ENCODE measurements around the gene DLG2. TPM values are rescaled to one million over a fixed set of nuclear protein-coding genes. Genes with fewer than 3 reads are reported as not detected.

The DLG2 gene
- total and polyA plus RNA-seq, 2 donors (not counting 3 experiments of a cell fraction or from before 2014, with no cell fraction given) = 0.15 to 1.1 TPM

- no peak overlapping the region for H2AFZ ChIP-seq (ENCODE audit: low read depth, low read length)
- no peak for DNase-seq (ENCODE audit: low read depth, low spot score)
- H3K79me2 ChIP-seq (ENCODE audit: control insufficient read depth, insufficient read depth, low read length) = no peaks in the 10 kb centered on the region
- H3K27ac ChIP-seq (ENCODE audit: insufficient read depth, low read depth, low read length) = no peak overlapping the region
- no TSS peak for BruUV-seq (replicated peaks)
- H3K4me2 ChIP-seq (ENCODE audit: insufficient read depth, low read length) = no peak overlapping the region
- H3K4me1 ChIP-seq (ENCODE audit: control insufficient read depth, extremely low read depth, insufficient read depth, low read length) = no peaks in the 10 kb centered on the region
- ChIA-PET CTCF (no interaction called here), POLR2A (no interaction called here)
- no peaks in the 10 kb centered on the region for H3K9me1 ChIP-seq (replicated peaks; ENCODE audit: control insufficient read depth, extremely low read depth, insufficient read depth, low read length)
- dilution Hi-C loops (cut with MboI; ENCODE audit: extremely low pct_ligation_motif_present, low sequenced_read_pairs) (no loop called here), intact Hi-C loops (cut with micrococcal nuclease) (no loop called here)
- H3K9me3 ChIP-seq (replicated peaks; ENCODE audit: control insufficient read depth, insufficient read depth, low read length) = no peaks in the 10 kb centered on the region
- no peak overlapping the region for H3K9ac ChIP-seq (replicated peaks; ENCODE audit: extremely low read depth, insufficient read depth, low read length)
- H4K20me1 ChIP-seq (replicated peaks; ENCODE audit: control insufficient read depth, extremely low read depth, insufficient read depth, low read length) = no peaks in the 10 kb centered on the region
- H3K27me3 ChIP-seq (ENCODE audit: control insufficient read depth in 2 of 2, insufficient read depth in 2 of 2, low read length in 2 of 2) = no peaks in the 10 kb centered on the region
- TF ChIP-seq FOS (IDR thresholded peaks at IDR 0.05; ENCODE audit: borderline replicate concordance, insufficient read depth, low read length) = no peak
- TF ChIP-seq POLR2AphosphoS5 (IDR thresholded peaks at IDR 0.05; ENCODE audit: insufficient read depth, low read depth, low read length) = no peak
- no peak for TF ChIP-seq MYC (IDR thresholded peaks at IDR 0.05; ENCODE audit: low read depth, low read length)
- no peak for TF ChIP-seq MAX (IDR thresholded peaks at IDR 0.05; ENCODE audit: insufficient read depth, insufficient read length)
- TF ChIP-seq GATA2 (IDR thresholded peaks at IDR 0.05; ENCODE audit: insufficient read depth, insufficient read length, low read depth, low read length) = no peak
- no peak for TF ChIP-seq EZH2 (IDR thresholded peaks at IDR 0.05; ENCODE audit: borderline replicate concordance, low read depth, low read length, severe bottlenecking)
- TF ChIP-seq POLR2A (IDR thresholded peaks at IDR 0.05; ENCODE audit: low read depth, low read length) = no peak
- TF ChIP-seq JUN (IDR thresholded peaks at IDR 0.05; ENCODE audit: borderline replicate concordance, insufficient read depth, insufficient read length, low read depth) = no peak
- TF ChIP-seq CTCF (IDR thresholded peaks at IDR 0.05; ENCODE audit: extremely low read depth in 1 of 2, insufficient read depth in 1 of 2, low read depth in 1 of 2, low read length in 2 of 2) = no peak
- no peaks in the 10 kb centered on the region for H3K36me3 ChIP-seq (ENCODE audit: control insufficient read depth in 2 of 2, extremely low read depth in 1 of 2, insufficient read depth in 2 of 2, low read length in 2 of 2)
- FAIRE-seq = no peak
- H3K4me3 ChIP-seq (replicated peaks in 1 of 3; ENCODE audit: insufficient read depth in 1 of 3, low read depth in 1 of 3, low read length in 3 of 3) = no peak overlapping the region
Observed at GRCh38 chr11:84648471-84648870, 978.7 kb downstream of the DLG2 start.
